ENCODE results near the gene ZAR1. TPM values are rescaled to one million over a fixed set of nuclear protein-coding genes. Genes with fewer than 3 reads are reported as not detected.

The ZAR1 gene
- polyA plus RNA-seq, 5 donors, result not detected

Other genes starting within 250 kb of the ZAR1 start
- gene TEC, start 220.4 kb upstream of the ZAR1 start, polyA plus RNA-seq (ENCODE audit: insufficient read depth in 1 of 5, insufficient read length in 5 of 5, low replicate concordance in 1 of 5), result 1 to 10 TPM; 6.8 to 9.5 (median 8.9) TPM
- 10 to 100 TPM; 47.8 to 71.1 (median 64.6) TPM for gene SLAIN2, start 148.7 kb upstream of the ZAR1 start, polyA plus RNA-seq (ENCODE audit: insufficient read depth in 1 of 5, insufficient read length in 5 of 5, low replicate concordance in 1 of 5)
- gene SLC10A4, start 6.9 kb upstream of the ZAR1 start, polyA plus RNA-seq (ENCODE audit: insufficient read depth in 1 of 5, insufficient read length in 5 of 5, low replicate concordance in 1 of 5), result under 1 TPM; 0.25 to 0.43 (median 0.37) TPM